Naive thymus-derived CD4-positive, alpha-beta T cell (primary cell): ENCODE results near the gene USP6NL. TPM values are rescaled to one million over a fixed set of nuclear protein-coding genes. Genes with fewer than 3 reads are reported as not detected.

ENCODE experiments used
- ATAC-seq: fragments of 150-1000 bp; cut with Tn5 transposase; 2 replicates; pipeline ENCODE4 v1.10.0; 2021; ENCODE audit warnings: mild to moderate bottlenecking, moderate library complexity
- CTCF ChIA-PET: fragments of 350-600 bp; sonication (Branson Sonifier 250); formaldehyde crosslinking; loops from one replicate; lab custom pipeline; 2021; ENCODE audit warnings: antibody characterized with exemption; lab: Charles Lee
- POLR2A ChIA-PET: fragments of 350-600 bp; sonication (Branson Sonifier 250); formaldehyde crosslinking; loops from one replicate; lab custom pipeline; 2021; ENCODE audit warnings: antibody characterized with exemption, inconsistent platforms; lab: Charles Lee
- DNase-seq, 9 donors: peaks; one replicate each; pipeline versions ENCODE4 v3.0.0 to v3.0.0-alpha.2; 2020 to 2022; ENCODE audit warnings: mixed read lengths in 1 of 9
- H3K27ac ChIP-seq: one replicate; pipeline ENCODE4 v1.7.0; 2013; ENCODE audit warnings: mild to moderate bottlenecking, low read depth, low read length, moderate library complexity
- H3K27me3 ChIP-seq, 2 donors: one replicate each; pipeline ENCODE4 v1.7.0; 2013; ENCODE audit warnings: low read length in 2 of 2, mild to moderate bottlenecking in 2 of 2, moderate library complexity in 2 of 2; ENCODE audit not compliant: control insufficient read depth in 2 of 2, insufficient read depth in 2 of 2
- H3K36me3 ChIP-seq, 3 experiments: 1 replicate in 2 of 3; 2 replicates in 1 of 3; pipeline ENCODE4 v1.7.0; 2013; ENCODE audit warnings: low read length in 3 of 3, mild to moderate bottlenecking in 3 of 3, moderate library complexity in 1 of 3; ENCODE audit not compliant: insufficient read depth in 3 of 3, control insufficient read depth in 2 of 3
- H3K4me1 ChIP-seq, 2 donors: one replicate each; pipeline ENCODE4 v1.7.0; 2013; ENCODE audit warnings: low read length in 2 of 2, mild to moderate bottlenecking in 2 of 2, moderate library complexity in 1 of 2; ENCODE audit not compliant: control insufficient read depth in 2 of 2, insufficient read depth in 2 of 2
- H3K4me3 ChIP-seq: 2 replicates; pipeline ENCODE4 v1.7.0; 2013; ENCODE audit warnings: mild to moderate bottlenecking, low read length
- H3K9me3 ChIP-seq, 3 experiments: 1 replicate in 2 of 3; 2 replicates in 1 of 3; pipeline ENCODE4 v1.7.0; 2013; ENCODE audit warnings: low read length in 3 of 3; ENCODE audit not compliant: control insufficient read depth in 2 of 3
- H3K27ac Mint-ChIP-seq, 9 donors: one replicate each; pipeline ENCODE4 v1.8.0; 2020 to 2022; ENCODE audit warnings: mixed read lengths in 9 of 9, mild to moderate bottlenecking in 8 of 9, moderate library complexity in 5 of 9, inconsistent platforms in 2 of 9
- H3K27me3 Mint-ChIP-seq, 5 donors: one replicate each; pipeline ENCODE4 v1.8.0; 2021 to 2022; ENCODE audit warnings: mixed read lengths in 5 of 5, mild to moderate bottlenecking in 1 of 5
- H3K36me3 Mint-ChIP-seq, 5 donors: one replicate each; pipeline ENCODE4 v1.8.0; 2020 to 2022; ENCODE audit warnings: mixed read lengths in 5 of 5, mild to moderate bottlenecking in 3 of 5, inconsistent platforms in 1 of 5
- H3K4me1 Mint-ChIP-seq, 7 donors: one replicate each; pipeline ENCODE4 v1.8.0; 2020 to 2022; ENCODE audit warnings: mixed read lengths in 7 of 7, mild to moderate bottlenecking in 3 of 7, inconsistent platforms in 1 of 7
- H3K4me3 Mint-ChIP-seq, 10 donors: one replicate each; pipeline ENCODE4 v1.8.0; 2020 to 2022; ENCODE audit warnings: mild to moderate bottlenecking in 10 of 10, mixed read lengths in 10 of 10, moderate library complexity in 6 of 10, inconsistent platforms in 2 of 10
- H3K9me3 Mint-ChIP-seq, 11 donors: one replicate each; pipeline ENCODE4 v1.8.0; 2020 to 2022; ENCODE audit warnings: mixed read lengths in 11 of 11, mild to moderate bottlenecking in 4 of 11, inconsistent platforms in 1 of 11, moderate library complexity in 1 of 11
- intact Hi-C, 2 donors: fragments of 100-400 bp; cut with micrococcal nuclease; formaldehyde crosslinking; loops; one replicate each; pipeline ENCODE4 v1.15.1; 2023
- polyA plus RNA-seq, 2 donors: library from polyadenylated mRNA; unstranded; fragments of 300-500 nt; fragmentation: Illumina TruSeq; gene quantifications; one replicate each; pipeline ENCODE4 v1.2.3, GENCODE V29; 2021
- total RNA-seq, 6 experiments: library from RNA in 5 of 6; stranded (reverse) in 5 of 6; gene quantifications; 1 replicate in 5 of 6; 2 replicates in 1 of 6; pipeline ENCODE4 v1.2.3 and lab custom pipeline; 2021 to 2026

The USP6NL gene
- total and polyA plus RNA-seq, 7 experiments from 2014 or later, result 0.70 to 6.6 (median 4.6) TPM

DNA sequence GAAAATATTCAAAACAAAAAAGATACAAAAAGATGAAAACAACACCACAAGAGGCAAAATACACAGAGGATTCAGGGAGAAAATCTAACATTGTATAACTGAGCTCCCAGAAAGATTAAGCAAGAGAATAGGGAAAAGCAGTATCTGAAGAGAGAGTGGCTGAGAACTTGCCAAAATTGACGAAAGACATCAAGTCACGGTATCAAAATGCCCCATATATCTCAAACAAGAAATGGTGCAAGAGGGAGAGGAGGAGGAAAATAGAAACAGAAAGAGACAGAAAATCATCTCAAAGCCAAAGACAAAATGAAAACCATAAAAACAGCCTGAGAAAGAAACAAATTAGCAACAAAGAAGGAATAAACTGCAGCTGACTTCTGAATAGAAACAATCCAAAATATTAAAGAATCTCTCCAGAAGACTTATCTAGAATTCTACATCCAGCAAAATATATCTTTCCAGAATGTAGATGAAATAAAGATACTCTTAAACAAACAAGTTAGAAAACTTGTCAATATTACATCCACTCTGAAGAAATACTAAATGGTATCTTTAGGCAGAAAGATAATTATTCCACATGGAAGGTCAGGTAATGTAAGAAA is 5.5 kb downstream of the USP6NL start:
- DNase-seq (no peak), ATAC-seq (no peak)
- Mint-ChIP-seq H3K9me3 (no peaks in the 10 kb centered on the region), H3K27ac (peak overlapping the region in 4 of 9 donors; percentile 23 to 93 (median 48)), H3K27me3 (peaks cover 0 to 34% (median 0%) of the 10 kb centered on the region in 5 donors), H3K36me3 (peaks cover 0 to 3% (median 0%) of the 10 kb centered on the region in 5 donors), H3K4me1 (peaks cover 26 to 74% (median 63%) of the 10 kb centered on the region in 7 donors), H3K4me3 (peak overlapping the region in 6 of 10 donors; percentile 1 to 77 (median 53))
- POLR2A ChIA-PET, result no interaction called here
- Histone ChIP-seq H3K9me3 (no peaks in the 10 kb centered on the region), H3K27ac (no peak overlapping the region), H3K27me3 (no peaks in the 10 kb centered on the region), H3K36me3 (no peaks in the 10 kb centered on the region), H3K4me1 (peaks cover 0 to 21% of the 10 kb centered on the region in 2 donors), H3K4me3 (no peak overlapping the region)
- intact Hi-C loops, result loop anchor here in 1 of 2 donors (2.0 to 10.0 kb wide), 2 partner anchors 119 to 439 kb away; partner anchors contain the start of gene UPF2
- CTCF ChIA-PET, result interaction anchor here (0.6 kb wide), 1 partner anchor 13 kb away, joined by 3 read pairs; no protein-coding TSS in a partner anchor

DNA sequence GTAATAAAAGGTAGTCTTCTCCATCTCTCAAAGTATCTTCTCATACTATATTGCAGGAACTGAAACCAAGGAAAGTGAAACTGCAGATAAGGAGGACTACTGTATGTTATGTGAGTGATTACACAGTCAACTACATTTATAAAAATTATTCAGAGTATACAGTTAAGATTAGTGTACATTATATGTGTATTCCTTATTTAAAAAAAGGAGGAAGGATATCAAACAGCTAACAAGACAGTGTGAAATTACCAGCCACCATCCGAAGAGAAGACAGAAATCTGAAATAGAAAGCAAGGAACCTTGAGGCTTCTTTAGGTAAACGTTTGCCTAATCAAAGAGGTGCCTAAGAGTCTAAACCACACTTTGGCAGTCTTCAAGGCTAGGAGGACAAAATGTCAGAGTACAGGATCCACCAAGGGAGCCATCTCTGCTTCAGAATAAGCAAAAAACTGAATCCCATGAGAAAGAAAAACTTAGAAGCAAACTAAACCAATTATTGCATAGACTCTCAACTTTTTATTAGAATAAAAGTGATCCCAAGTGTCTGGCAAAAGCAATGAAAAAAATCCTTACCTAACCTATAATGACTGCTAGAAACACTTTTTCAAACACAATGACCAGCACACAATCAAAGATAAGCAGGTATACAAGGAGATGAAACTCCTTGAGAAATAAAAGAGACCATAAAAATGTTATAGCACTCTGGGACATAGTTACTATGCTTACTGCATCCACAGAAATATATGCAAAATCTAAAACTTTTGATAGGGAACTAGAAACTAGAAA is 6.4 kb downstream of the USP6NL start:
- Mint-ChIP-seq H3K4me3 (peak overlapping the region in 9 of 10 donors; percentile 22 to 86 (median 77)), H3K27me3 (peaks cover 0 to 26% (median 0%) of the 10 kb centered on the region in 5 donors), H3K4me1 (peaks cover 19 to 69% (median 57%) of the 10 kb centered on the region in 7 donors), H3K9me3 (peaks cover 0 to 2% (median 0%) of the 10 kb centered on the region in 11 donors), H3K36me3 (peaks cover 0 to 3% (median 0%) of the 10 kb centered on the region in 5 donors), H3K27ac (peak overlapping the region in 8 of 9 donors; percentile 23 to 93 (median 80))
- H3K36me3 ChIP-seq, result no peaks in the 10 kb centered on the region
- peak overlapping the region; percentile 46 for H3K4me3 ChIP-seq
- peak in 5 of 9 donors; percentile 10 to 36 (median 22) for DNase-seq
- ATAC-seq, result peak; percentile 64
- H3K27ac ChIP-seq, result peak overlapping the region; percentile 54
- ChIA-PET CTCF (interaction anchor here (1.6 kb wide), 1 partner anchor 120 kb away, joined by 4 read pairs; no protein-coding TSS in a partner anchor), POLR2A (interaction anchor here (1.0 kb wide), 1 partner anchor 71 kb away, joined by 3 read pairs; no protein-coding TSS in a partner anchor)
- intact Hi-C loops, result loop anchor here in 1 of 2 donors (1.0 to 10.0 kb wide), 3 partner anchors 7 to 440 kb away; partner anchors contain the start of gene UPF2
- H3K4me1 ChIP-seq, result peaks cover 0 to 21% of the 10 kb centered on the region in 2 donors
- no peaks in the 10 kb centered on the region for H3K9me3 ChIP-seq
- no peaks in the 10 kb centered on the region for H3K27me3 ChIP-seq

DNA sequence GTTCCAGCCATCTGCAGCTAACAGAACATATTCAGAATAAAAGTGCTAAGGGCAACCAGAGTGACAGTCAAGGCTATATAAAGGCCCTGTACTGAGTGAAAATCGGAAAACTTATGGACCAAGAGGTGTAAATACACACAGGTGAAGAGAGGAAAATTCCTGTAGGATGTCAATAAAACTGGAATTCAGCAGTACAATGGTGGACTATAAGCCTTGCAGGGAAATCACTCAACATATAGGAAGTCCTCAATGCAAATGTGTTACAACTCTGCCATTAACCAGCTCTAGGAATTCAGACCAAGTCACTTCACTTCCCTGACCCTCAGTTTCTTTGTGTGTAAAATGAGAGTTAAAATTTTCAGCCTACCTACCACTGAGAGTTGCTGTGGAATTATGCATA is 7.7 kb downstream of the USP6NL start:
- Mint-ChIP-seq H3K9me3 (peaks cover 0 to 2% (median 0%) of the 10 kb centered on the region in 11 donors), H3K27ac (peak overlapping the region in 3 of 9 donors; percentile 69 to 93 (median 72)), H3K4me3 (peak overlapping the region in 4 of 10 donors; percentile 7 to 73 (median 40)), H3K36me3 (peaks cover 0 to 3% (median 0%) of the 10 kb centered on the region in 5 donors), H3K4me1 (peaks cover 14 to 63% (median 45%) of the 10 kb centered on the region in 7 donors), H3K27me3 (peaks cover 0 to 14% (median 0%) of the 10 kb centered on the region in 5 donors)
- H3K27me3 ChIP-seq, result no peaks in the 10 kb centered on the region
- CTCF ChIA-PET, result interaction anchor here (1.6 kb wide), 1 partner anchor 121 kb away, joined by 4 read pairs; no protein-coding TSS in a partner anchor
- intact Hi-C loops, result loop anchor here in 1 of 2 donors (1.0 to 10.0 kb wide), 3 partner anchors 9 to 441 kb away; partner anchors contain the start of gene UPF2
- ATAC-seq, result no peak
- no peak for DNase-seq
- H3K4me3 ChIP-seq, result no peak overlapping the region
- H3K9me3 ChIP-seq, result no peaks in the 10 kb centered on the region
- no peak overlapping the region for H3K27ac ChIP-seq
- POLR2A ChIA-PET, result interaction anchor here (1.3 kb wide), 1 partner anchor 10 kb away, joined by 4 read pairs; no protein-coding TSS in a partner anchor
- H3K4me1 ChIP-seq, result peaks cover 0 to 18% of the 10 kb centered on the region in 2 donors
- H3K36me3 ChIP-seq, result no peaks in the 10 kb centered on the region

DNA sequence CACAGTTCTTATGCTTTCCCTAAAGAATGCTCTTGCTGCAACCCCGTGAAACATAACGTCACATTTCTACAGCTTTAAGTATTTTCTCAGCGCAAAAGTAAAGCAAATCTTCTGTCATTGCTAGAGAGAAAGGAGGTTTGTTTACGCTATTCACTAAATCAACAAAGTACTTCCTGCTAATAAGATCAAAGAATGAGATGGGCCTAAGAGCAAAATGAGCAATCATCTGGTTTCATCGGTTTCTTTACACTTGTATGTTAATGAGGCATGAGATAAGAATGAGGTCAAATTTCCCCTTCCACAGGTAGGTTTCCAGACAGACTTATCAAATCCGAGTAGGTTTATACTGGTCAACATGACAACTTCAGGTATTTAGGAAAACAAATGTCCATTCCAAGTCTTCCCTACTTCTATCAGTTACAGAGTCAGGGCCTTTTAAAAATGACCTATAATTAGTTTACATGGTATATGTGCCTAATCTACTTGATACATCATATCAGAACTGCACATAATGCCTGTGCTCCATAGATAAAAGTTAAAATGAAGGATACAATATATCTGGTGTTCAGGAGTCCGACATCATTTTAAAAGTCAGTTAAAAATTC is 8.4 kb downstream of the USP6NL start:
- Histone ChIP-seq H3K4me3 (no peak overlapping the region), H3K27me3 (no peaks in the 10 kb centered on the region), H3K9me3 (no peaks in the 10 kb centered on the region), H3K27ac (no peak overlapping the region), H3K36me3 (no peaks in the 10 kb centered on the region), H3K4me1 (peaks cover 0 to 13% of the 10 kb centered on the region in 2 donors)
- Mint-ChIP-seq H3K9me3 (peaks cover 0 to 2% (median 0%) of the 10 kb centered on the region in 11 donors), H3K27me3 (peaks cover 0 to 7% (median 0%) of the 10 kb centered on the region in 5 donors), H3K4me3 (peak overlapping the region in 2 of 10 donors; percentile 15 to 73), H3K36me3 (peaks cover 0 to 3% (median 0%) of the 10 kb centered on the region in 5 donors), H3K4me1 (peaks cover 14 to 57% (median 37%) of the 10 kb centered on the region in 7 donors), H3K27ac (peak overlapping the region in 3 of 9 donors; percentile 69 to 93 (median 72))
- ChIA-PET POLR2A (interaction anchor here (0.7 to 1.8 kb wide), 3 partner anchors 9 to 50 kb away, joined by 3 to 9 read pairs (median 4); partner anchors contain the start of gene USP6NL), CTCF (interaction anchor here (0.6 to 1.6 kb wide), 2 partner anchors 77 to 122 kb away, joined by 3 to 4 read pairs; no protein-coding TSS in a partner anchor)
- intact Hi-C loops, result loop anchor here in 1 of 2 donors (10.0 kb wide), 1 partner anchor 442 kb away; the partner anchor contains the start of gene UPF2
- DNase-seq (no peak), ATAC-seq (no peak)

DNA sequence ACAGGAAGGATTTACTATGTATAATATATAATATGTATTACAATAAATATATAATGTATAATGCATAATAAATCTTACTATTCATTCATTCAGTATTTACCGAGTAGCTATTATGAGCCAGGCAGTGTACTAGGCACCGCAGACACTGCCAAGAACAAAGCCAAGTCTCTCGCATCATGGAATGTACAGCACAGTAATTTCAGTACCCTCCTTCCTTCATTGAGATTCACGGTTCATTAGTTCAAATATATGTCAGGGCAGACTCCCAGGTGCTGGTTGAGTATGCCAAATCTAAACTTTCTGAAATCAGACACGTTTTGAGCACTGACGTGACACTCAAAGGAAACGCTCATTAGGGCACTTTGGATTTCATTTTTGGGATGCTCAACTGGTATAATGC is 9.1 kb downstream of the USP6NL start:
- ATAC-seq (no peak), DNase-seq (no peak)
- Histone ChIP-seq H3K36me3 (no peaks in the 10 kb centered on the region), H3K27me3 (no peaks in the 10 kb centered on the region), H3K4me3 (no peak overlapping the region), H3K9me3 (no peaks in the 10 kb centered on the region), H3K27ac (no peak overlapping the region), H3K4me1 (peaks cover 0 to 12% of the 10 kb centered on the region in 2 donors)
- CTCF ChIA-PET, result interaction anchor here (0.6 kb wide), 1 partner anchor 77 kb away, joined by 3 read pairs; no protein-coding TSS in a partner anchor
- POLR2A ChIA-PET, result interaction anchor here (0.7 to 1.8 kb wide), 3 partner anchors 9 to 93 kb away, joined by 3 to 9 read pairs (median 3); partner anchors contain the start of gene USP6NL
- H3K27ac Mint-ChIP-seq, result no peak overlapping the region
- H3K4me3 Mint-ChIP-seq, result no peak overlapping the region
- peaks cover 11 to 54% (median 34%) of the 10 kb centered on the region in 7 donors for H3K4me1 Mint-ChIP-seq
- H3K9me3 Mint-ChIP-seq, result peaks cover 0 to 2% (median 0%) of the 10 kb centered on the region in 11 donors
- peaks cover 0 to 10% (median 0%) of the 10 kb centered on the region in 5 donors for H3K27me3 Mint-ChIP-seq
- H3K36me3 Mint-ChIP-seq, result peaks cover 0 to 3% (median 0%) of the 10 kb centered on the region in 5 donors
- intact Hi-C loops, result loop anchor here in 1 of 2 donors (10.0 kb wide), 1 partner anchor 442 kb away; the partner anchor contains the start of gene UPF2
